ENCODE data around the gene NMT1.

NMT1 gene

DNA sequence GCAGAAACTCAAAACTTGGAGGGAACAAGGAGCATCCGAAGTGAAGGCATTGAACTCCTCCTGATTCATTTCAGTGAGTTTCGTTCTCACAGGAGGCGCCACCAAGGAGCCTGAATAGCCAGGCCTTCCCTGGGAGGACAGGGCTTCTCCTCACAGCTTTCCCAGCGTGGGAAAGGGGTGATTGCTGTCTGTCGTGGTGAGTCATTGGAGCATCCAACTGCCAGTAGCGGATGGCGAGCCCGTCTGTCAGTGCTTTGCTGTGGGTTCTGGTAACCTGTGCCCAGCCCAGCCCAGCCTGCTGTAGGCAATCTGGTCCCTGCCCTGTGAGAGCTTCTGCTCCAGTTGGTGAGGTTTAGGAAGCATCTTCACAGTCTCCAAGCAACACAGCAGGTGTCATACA, 42.9 kb downstream of the NMT1 start:
- no peak overlapping the region for H3K4me2 ChIP-seq (ENCODE audit: low read depth, low read length)
- H4K20me1 ChIP-seq (ENCODE audit: insufficient read depth, low read length) = no peaks in the 10 kb centered on the region
- H3F3A ChIP-seq (ENCODE audit: insufficient read depth, low read length) = no peaks in the 10 kb centered on the region
- no peak overlapping the region for H2AFZ ChIP-seq (ENCODE audit: low read length)
- peaks cover 14% of the 10 kb centered on the region; the same call in 1 of the 2 replicates for H3K36me3 ChIP-seq (replicated peaks; ENCODE audit: insufficient read depth, low read length)
- no peak for DNase-seq
- no peaks in the 10 kb centered on the region for H3K4me1 ChIP-seq (ENCODE audit: low read length)
- no peak overlapping the region for H3K27ac ChIP-seq (ENCODE audit: low read length)
- no peaks in the 10 kb centered on the region for H3K27me3 ChIP-seq (replicated peaks; ENCODE audit: insufficient read depth, low read length)
- no peaks in the 10 kb centered on the region for H3K9me3 ChIP-seq (replicated peaks; ENCODE audit: insufficient read depth, low read length)
- no peak for TF ChIP-seq EZH2 (optimal IDR thresholded peaks at IDR 0.05; ENCODE audit: low read depth, low read length)
- no peak for TF ChIP-seq EZH2phosphoT487 (IDR thresholded peaks at IDR 0.05; ENCODE audit: low read length)
- TF ChIP-seq, protein P1, sequence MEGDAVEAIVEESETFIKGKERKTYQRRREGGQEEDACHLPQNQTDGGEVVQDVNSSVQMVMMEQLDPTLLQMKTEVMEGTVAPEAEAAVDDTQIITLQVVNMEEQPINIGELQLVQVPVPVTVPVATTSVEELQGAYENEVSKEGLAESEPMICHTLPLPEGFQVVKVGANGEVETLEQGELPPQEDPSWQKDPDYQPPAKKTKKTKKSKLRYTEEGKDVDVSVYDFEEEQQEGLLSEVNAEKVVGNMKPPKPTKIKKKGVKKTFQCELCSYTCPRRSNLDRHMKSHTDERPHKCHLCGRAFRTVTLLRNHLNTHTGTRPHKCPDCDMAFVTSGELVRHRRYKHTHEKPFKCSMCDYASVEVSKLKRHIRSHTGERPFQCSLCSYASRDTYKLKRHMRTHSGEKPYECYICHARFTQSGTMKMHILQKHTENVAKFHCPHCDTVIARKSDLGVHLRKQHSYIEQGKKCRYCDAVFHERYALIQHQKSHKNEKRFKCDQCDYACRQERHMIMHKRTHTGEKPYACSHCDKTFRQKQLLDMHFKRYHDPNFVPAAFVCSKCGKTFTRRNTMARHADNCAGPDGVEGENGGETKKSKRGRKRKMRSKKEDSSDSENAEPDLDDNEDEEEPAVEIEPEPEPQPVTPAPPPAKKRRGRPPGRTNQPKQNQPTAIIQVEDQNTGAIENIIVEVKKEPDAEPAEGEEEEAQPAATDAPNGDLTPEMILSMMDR (IDR thresholded peaks at IDR 0.05; ENCODE audit: low read length) = no peak
- peaks cover 3% of the 10 kb centered on the region; the same call in 1 of the 2 replicates for H3K79me2 ChIP-seq (ENCODE audit: low read length)
- H3K9ac ChIP-seq (ENCODE audit: low read length) = no peak overlapping the region
- no peak overlapping the region for H3K4me3 ChIP-seq (ENCODE audit: low read length)
- no peaks in the 10 kb centered on the region for H3K9me2 ChIP-seq (replicated peaks; ENCODE audit: insufficient read depth, low read length)

GRCh38 chr17:45104497-45104896, 43.4 kb downstream of the NMT1 start:
- TF ChIP-seq, protein P1 (IDR thresholded peaks at IDR 0.05; ENCODE audit: low read length) = no peak
- TF ChIP-seq EZH2 (optimal IDR thresholded peaks at IDR 0.05; ENCODE audit: low read depth, low read length) (no peak), EZH2phosphoT487 (IDR thresholded peaks at IDR 0.05; ENCODE audit: low read length) (no peak)
- Histone ChIP-seq H3K4me1 (ENCODE audit: low read length) (no peaks in the 10 kb centered on the region), H3K4me3 (ENCODE audit: low read length) (no peak overlapping the region), H2AFZ (ENCODE audit: low read length) (no peak overlapping the region), H3K79me2 (ENCODE audit: low read length) (peaks cover under 1% of the 10 kb centered on the region; the same call in 1 of the 2 replicates), H3K9ac (ENCODE audit: low read length) (no peak overlapping the region), H3F3A (ENCODE audit: insufficient read depth, low read length) (no peaks in the 10 kb centered on the region), H3K36me3 (replicated peaks; ENCODE audit: insufficient read depth, low read length) (peaks cover 11% of the 10 kb centered on the region; the same call in 1 of the 2 replicates), H3K27ac (ENCODE audit: low read length) (no peak overlapping the region), H3K9me3 (replicated peaks; ENCODE audit: insufficient read depth, low read length) (no peaks in the 10 kb centered on the region), H3K4me2 (ENCODE audit: low read depth, low read length) (no peak overlapping the region), H4K20me1 (ENCODE audit: insufficient read depth, low read length) (no peaks in the 10 kb centered on the region), H3K27me3 (replicated peaks; ENCODE audit: insufficient read depth, low read length) (no peaks in the 10 kb centered on the region), H3K9me2 (replicated peaks; ENCODE audit: insufficient read depth, low read length) (no peaks in the 10 kb centered on the region)
- no peak for DNase-seq

GRCh38 chr17:45104907-45105624, 43.9 kb downstream of the NMT1 start:
- Histone ChIP-seq H3K36me3 (replicated peaks; ENCODE audit: insufficient read depth, low read length) (peaks cover 8% of the 10 kb centered on the region; the same call in 1 of the 2 replicates), H4K20me1 (ENCODE audit: insufficient read depth, low read length) (no peaks in the 10 kb centered on the region), H3K4me3 (ENCODE audit: low read length) (no peak overlapping the region), H3K4me2 (ENCODE audit: low read depth, low read length) (no peak overlapping the region), H3K79me2 (ENCODE audit: low read length) (no peaks in the 10 kb centered on the region), H3K27ac (ENCODE audit: low read length) (no peak overlapping the region), H2AFZ (ENCODE audit: low read length) (no peak overlapping the region), H3K27me3 (replicated peaks; ENCODE audit: insufficient read depth, low read length) (no peaks in the 10 kb centered on the region), H3F3A (ENCODE audit: insufficient read depth, low read length) (no peaks in the 10 kb centered on the region), H3K4me1 (ENCODE audit: low read length) (no peaks in the 10 kb centered on the region), H3K9me3 (replicated peaks; ENCODE audit: insufficient read depth, low read length) (no peaks in the 10 kb centered on the region), H3K9ac (ENCODE audit: low read length) (no peak overlapping the region), H3K9me2 (replicated peaks; ENCODE audit: insufficient read depth, low read length) (no peaks in the 10 kb centered on the region)
- TF ChIP-seq, protein P1 (IDR thresholded peaks at IDR 0.05; ENCODE audit: low read length) = no peak
- TF ChIP-seq EZH2 (optimal IDR thresholded peaks at IDR 0.05; ENCODE audit: low read depth, low read length) (no peak), EZH2phosphoT487 (IDR thresholded peaks at IDR 0.05; ENCODE audit: low read length) (no peak)
- no peak for DNase-seq

Data from MM.1S (cell line).